DND-41 (cell line): ENCODE data around the gene IGSF9B.

Experiments
- ATAC-seq: fragments of 200-7000 bp; cut with Tn5 transposase; 3 replicates; pipeline ENCODE4 v1.9.1; 2021; ENCODE audit warnings: low read depth; ENCODE audit not compliant: insufficient read depth
- DNase-seq: peaks from one replicate; pipeline ENCODE4 v3.0.0-alpha.2; 2020
- H2AFZ ChIP-seq: 2 replicates; pipeline ENCODE4 v1.6.0; 2012; ENCODE audit warnings: low read depth, low read length
- H3K27ac ChIP-seq: 2 replicates; pipeline ENCODE4 v1.5.1; 2012; ENCODE audit warnings: low read length, inconsistent platforms
- H3K27me3 ChIP-seq: fragments of 200-600 bp; sonication (generic); 2 replicates; pipeline ENCODE4 v1.6.0; 2012; ENCODE audit warnings: low read length, mild to moderate bottlenecking, inconsistent platforms; ENCODE audit not compliant: insufficient read depth, poor library complexity
- H3K36me3 ChIP-seq: 2 replicates; pipeline ENCODE4 v1.5.1; 2012; ENCODE audit warnings: low read length, inconsistent platforms; ENCODE audit not compliant: insufficient read depth
- H3K4me1 ChIP-seq: 2 replicates; pipeline ENCODE4 v1.5.1; 2012; ENCODE audit warnings: mild to moderate bottlenecking, low read length; ENCODE audit not compliant: insufficient read depth
- H3K4me2 ChIP-seq: 2 replicates; pipeline ENCODE4 v1.6.0; 2012; ENCODE audit warnings: mild to moderate bottlenecking, moderate library complexity, low read length, inconsistent platforms; ENCODE audit not compliant: insufficient read depth
- H3K4me3 ChIP-seq, 2 experiments: fragments of 200-600 bp in 1 of 2; shearing (Covaris generic) in 1 of 2; 2 replicates each; pipeline ENCODE4 v1.5.1; 2012 to 2016; ENCODE audit warnings: inconsistent platforms in 2 of 2, low read length in 2 of 2, mild to moderate bottlenecking in 2 of 2, low read depth in 1 of 2, moderate library complexity in 1 of 2
- H3K79me2 ChIP-seq: 2 replicates; pipeline ENCODE4 v1.6.0; 2012; ENCODE audit warnings: low read length, inconsistent platforms; ENCODE audit not compliant: insufficient read depth
- H3K9ac ChIP-seq: 2 replicates; pipeline ENCODE4 v1.6.0; 2012; ENCODE audit warnings: low read depth, mild to moderate bottlenecking, inconsistent platforms, low read length, moderate library complexity
- H3K9me3 ChIP-seq: 2 replicates; pipeline ENCODE4 v1.5.1; 2012; ENCODE audit warnings: low read length, moderate library complexity, mild to moderate bottlenecking, inconsistent platforms; ENCODE audit not compliant: insufficient read depth, severe bottlenecking
- H4K20me1 ChIP-seq: 2 replicates; pipeline ENCODE4 v1.6.0; 2012; ENCODE audit warnings: low read length; ENCODE audit not compliant: insufficient read depth
- CTCF ChIP-seq: IDR thresholded peaks from 2 replicates; pipeline ENCODE4 v1.5.1; 2012; ENCODE audit warnings: borderline replicate concordance, low read length, moderate library complexity, mild to moderate bottlenecking; ENCODE audit not compliant: poor library complexity, severe bottlenecking; ENCODE audit errors: extremely low read depth
- EZH2 ChIP-seq: IDR thresholded peaks from 3 replicates; pipeline ENCODE4 v1.6.1; 2012; ENCODE audit warnings: borderline replicate concordance, low read depth, mild to moderate bottlenecking, moderate library complexity, low read length, inconsistent platforms; ENCODE audit not compliant: severe bottlenecking

IGSF9B gene

GRCh38 chr11:133917921-133918607, 38.7 kb downstream of the IGSF9B start:
- no peaks in the 10 kb centered on the region for H3K79me2 ChIP-seq
- no peak overlapping the region for H2AFZ ChIP-seq
- H4K20me1 ChIP-seq = peaks cover 11% of the 10 kb centered on the region; the same call in 1 of the 2 replicates
- no peaks in the 10 kb centered on the region for H3K4me1 ChIP-seq
- ATAC-seq (no peak), DNase-seq (no peak)
- no peak overlapping the region for H3K27ac ChIP-seq
- H3K36me3 ChIP-seq = peaks cover 39% of the 10 kb centered on the region
- H3K27me3 ChIP-seq = no peaks in the 10 kb centered on the region
- H3K4me3 ChIP-seq = no peak overlapping the region
- H3K9ac ChIP-seq = no peak overlapping the region
- H3K4me2 ChIP-seq = no peak overlapping the region
- TF ChIP-seq EZH2 = no peak
- no peak for TF ChIP-seq CTCF
- no peaks in the 10 kb centered on the region for H3K9me3 ChIP-seq

GRCh38 chr11:133916784-133917440, 39.9 kb downstream of the IGSF9B start:
- Histone ChIP-seq H3K36me3 (peaks cover 38% of the 10 kb centered on the region), H4K20me1 (peaks cover 7% of the 10 kb centered on the region; the same call in 1 of the 2 replicates), H2AFZ (no peak overlapping the region), H3K4me2 (no peak overlapping the region), H3K4me1 (no peaks in the 10 kb centered on the region), H3K27ac (no peak overlapping the region), H3K9me3 (no peaks in the 10 kb centered on the region), H3K9ac (no peak overlapping the region), H3K4me3 (no peak overlapping the region), H3K79me2 (no peaks in the 10 kb centered on the region), H3K27me3 (no peaks in the 10 kb centered on the region)
- ATAC-seq = no peak
- TF ChIP-seq EZH2 (no peak), CTCF (no peak)
- DNase-seq = no peak

GRCh38 chr11:133913761-133914160, 43.0 kb downstream of the IGSF9B start:
- TF ChIP-seq CTCF (no peak), EZH2 (no peak)
- no peak for ATAC-seq
- no peaks in the 10 kb centered on the region for H3K4me1 ChIP-seq
- no peak overlapping the region for H3K4me3 ChIP-seq
- H3K36me3 ChIP-seq = peaks cover 38% of the 10 kb centered on the region
- H3K79me2 ChIP-seq = no peaks in the 10 kb centered on the region
- H3K27ac ChIP-seq = no peak overlapping the region
- H2AFZ ChIP-seq = no peak overlapping the region
- H3K27me3 ChIP-seq = no peaks in the 10 kb centered on the region
- DNase-seq = no peak
- H3K9ac ChIP-seq = no peak overlapping the region
- H3K4me2 ChIP-seq = no peak overlapping the region
- H4K20me1 ChIP-seq = peaks cover 3% of the 10 kb centered on the region; the same call in 1 of the 2 replicates
- no peaks in the 10 kb centered on the region for H3K9me3 ChIP-seq
